Measurements from ENCODE around the gene ATG2A.

Gene ATG2A

GRCh38 chr11:64954201-64954600 lies 37.2 kb upstream of the ATG2A start:
- Histone ChIP-seq H3K27me3 (ENCODE audit: insufficient read depth, low read depth) (peaks cover 3% of the 10 kb centered on the region; the same call in 1 of the 2 replicates), H2AFZ (ENCODE audit: low read depth) (no peak overlapping the region), H4K20me1 (ENCODE audit: insufficient read depth) (no peaks in the 10 kb centered on the region), H3K79me2 (ENCODE audit: insufficient read depth, low read depth) (no peaks in the 10 kb centered on the region), H3K4me1 (ENCODE audit: low read depth, poor library complexity, severe bottlenecking) (no peaks in the 10 kb centered on the region), H3K9ac (no peak overlapping the region), H3K27ac (no peak overlapping the region), H3K4me3 (IDR thresholded peaks at IDR 0.05; ENCODE audit: insufficient read depth, low read depth, low read length) (no peak overlapping the region), H3K4me2 (no peak overlapping the region), H3K36me3 (ENCODE audit: insufficient read depth) (no peaks in the 10 kb centered on the region)
- TF ChIP-seq CTCF (conservative IDR thresholded peaks at IDR 0.05; ENCODE audit: low read depth, low read length): no peak

GRCh38 chr11:64951529-64951928 lies 34.5 kb upstream of the ATG2A start:
- no peaks in the 10 kb centered on the region for H4K20me1 ChIP-seq (ENCODE audit: insufficient read depth)
- no peak overlapping the region for H3K4me3 ChIP-seq (IDR thresholded peaks at IDR 0.05; ENCODE audit: insufficient read depth, low read depth, low read length)
- no peak overlapping the region for H2AFZ ChIP-seq (ENCODE audit: low read depth)
- H3K4me2 ChIP-seq: no peak overlapping the region
- TF ChIP-seq CTCF (conservative IDR thresholded peaks at IDR 0.05; ENCODE audit: low read depth, low read length): no peak
- H3K27me3 ChIP-seq (ENCODE audit: insufficient read depth, low read depth): peaks cover 3% of the 10 kb centered on the region; the same call in 1 of the 2 replicates
- no peak overlapping the region for H3K27ac ChIP-seq
- H3K9ac ChIP-seq: no peak overlapping the region
- no peaks in the 10 kb centered on the region for H3K4me1 ChIP-seq (ENCODE audit: low read depth, poor library complexity, severe bottlenecking)
- H3K79me2 ChIP-seq (ENCODE audit: insufficient read depth, low read depth): no peaks in the 10 kb centered on the region
- no peaks in the 10 kb centered on the region for H3K36me3 ChIP-seq (ENCODE audit: insufficient read depth)

GRCh38 chr11:64947208-64947814 lies 30.3 kb upstream of the ATG2A start:
- no peak for TF ChIP-seq CTCF (conservative IDR thresholded peaks at IDR 0.05; ENCODE audit: low read depth, low read length)
- H3K4me1 ChIP-seq (ENCODE audit: low read depth, poor library complexity, severe bottlenecking): no peaks in the 10 kb centered on the region
- H3K79me2 ChIP-seq (ENCODE audit: insufficient read depth, low read depth): no peaks in the 10 kb centered on the region
- H4K20me1 ChIP-seq (ENCODE audit: insufficient read depth): no peaks in the 10 kb centered on the region
- H3K27ac ChIP-seq: no peak overlapping the region
- no peaks in the 10 kb centered on the region; the same call in 1 of the 2 replicates for H3K27me3 ChIP-seq (ENCODE audit: insufficient read depth, low read depth)
- H2AFZ ChIP-seq (ENCODE audit: low read depth): no peak overlapping the region
- no peak overlapping the region for H3K9ac ChIP-seq
- no peak overlapping the region for H3K4me3 ChIP-seq (IDR thresholded peaks at IDR 0.05; ENCODE audit: insufficient read depth, low read depth, low read length)
- H3K4me2 ChIP-seq: no peak overlapping the region
- H3K36me3 ChIP-seq (ENCODE audit: insufficient read depth): no peaks in the 10 kb centered on the region

GRCh38 chr11:64936539-64936938 lies 19.5 kb upstream of the ATG2A start:
- Histone ChIP-seq H3K4me1 (ENCODE audit: low read depth, poor library complexity, severe bottlenecking) (no peaks in the 10 kb centered on the region), H3K9ac (no peak overlapping the region), H3K27ac (no peak overlapping the region), H3K4me2 (no peak overlapping the region), H3K4me3 (IDR thresholded peaks at IDR 0.05; ENCODE audit: insufficient read depth, low read depth, low read length) (no peak overlapping the region), H4K20me1 (ENCODE audit: insufficient read depth) (no peaks in the 10 kb centered on the region), H3K79me2 (ENCODE audit: insufficient read depth, low read depth) (no peaks in the 10 kb centered on the region), H2AFZ (ENCODE audit: low read depth) (no peak overlapping the region), H3K27me3 (ENCODE audit: insufficient read depth, low read depth) (no peaks in the 10 kb centered on the region; the same call in 1 of the 2 replicates), H3K36me3 (ENCODE audit: insufficient read depth) (no peaks in the 10 kb centered on the region)
- no peak for TF ChIP-seq CTCF (conservative IDR thresholded peaks at IDR 0.05; ENCODE audit: low read depth, low read length)
